ACC112 (cell line): Measurements from ENCODE around the gene TTC24.
"Not testable (repeated sequence)": the region's sequence is repeated elsewhere in the genome, so short reads cannot be mapped to it uniquely, and the experiment has no call there.

Experiments
- H2AFZ ChIP-seq: fragments of 200-600 bp; sonication (generic); one replicate; pipeline ENCODE4 v1.6.0; 2017; ENCODE audit warnings: antibody characterized with exemption, low read length; ENCODE audit not compliant: unreplicated experiment
- H3K27ac ChIP-seq: fragments of 200-600 bp; sonication (generic); 2 replicates; pipeline ENCODE4 v1.5.1; 2014; ENCODE audit warnings: low read depth, mild to moderate bottlenecking, antibody characterized with exemption, low read length, moderate library complexity
- H3K27me3 ChIP-seq: fragments of 200-600 bp; sonication (generic); 2 replicates; pipeline ENCODE4 v1.6.1; 2014; ENCODE audit warnings: mild to moderate bottlenecking, antibody characterized with exemption, low read length, moderate library complexity, mixed read lengths; ENCODE audit not compliant: insufficient read depth
- H3K36me3 ChIP-seq: fragments of 200-600 bp; sonication (generic); 2 replicates; pipeline ENCODE4 v1.6.1; 2016; ENCODE audit warnings: mild to moderate bottlenecking, antibody characterized with exemption, low read length, moderate library complexity, mixed read lengths; ENCODE audit not compliant: insufficient read depth
- H3K4me1 ChIP-seq: fragments of 200-600 bp; sonication (generic); one replicate; pipeline ENCODE4 v1.6.1; 2016; ENCODE audit warnings: low read length, mixed read lengths; ENCODE audit not compliant: insufficient read depth, unreplicated experiment, control insufficient read depth
- H3K4me3 ChIP-seq: fragments of 200-600 bp; sonication (generic); 2 replicates; pipeline ENCODE4 v1.5.1; 2014; ENCODE audit warnings: mild to moderate bottlenecking, low read depth, low read length
- H3K79me2 ChIP-seq: fragments of 200-600 bp; sonication (generic); one replicate; pipeline ENCODE4 v1.6.0; 2016; ENCODE audit warnings: low read length; ENCODE audit not compliant: control insufficient read depth, unreplicated experiment, insufficient read depth

The TTC24 gene

DNA sequence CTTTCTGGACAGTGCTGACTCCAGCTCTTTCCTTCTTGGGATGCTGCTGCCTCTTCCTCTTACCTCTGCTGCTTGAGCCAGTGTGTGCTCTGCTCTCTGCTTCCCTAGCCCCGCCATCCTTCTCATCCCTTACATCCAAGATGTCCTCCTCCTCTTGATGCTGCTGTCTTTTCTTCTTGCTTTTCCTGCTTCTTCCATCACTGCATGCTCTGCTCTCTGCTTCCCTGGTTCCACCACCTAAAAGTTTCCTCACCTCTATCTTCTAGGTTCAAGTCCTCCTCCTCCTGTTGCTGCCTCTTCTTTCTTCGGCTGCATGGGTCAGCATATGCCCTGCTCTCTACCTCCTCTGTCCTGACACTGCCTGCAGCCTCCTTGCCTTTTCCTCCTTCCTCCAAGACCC is 15.5 kb downstream of the TTC24 start:
- Histone ChIP-seq H3K4me3 (no peak overlapping the region), H2AFZ (no peak overlapping the region), H3K79me2 (peaks cover 5% of the 10 kb centered on the region), H3K4me1 (peaks cover 6% of the 10 kb centered on the region), H3K27ac (no peak overlapping the region), H3K36me3 (no peaks in the 10 kb centered on the region), H3K27me3 (no peaks in the 10 kb centered on the region)

GRCh38 chr1:156596426-156596825 is 16.9 kb downstream of the TTC24 start:
- Histone ChIP-seq H3K36me3 (no peaks in the 10 kb centered on the region), H3K79me2 (peaks cover 10% of the 10 kb centered on the region), H3K27me3 (no peaks in the 10 kb centered on the region), H3K4me3 (no peak overlapping the region), H3K4me1 (no peaks in the 10 kb centered on the region), H3K27ac (no peak overlapping the region), H2AFZ (no peak overlapping the region)

DNA sequence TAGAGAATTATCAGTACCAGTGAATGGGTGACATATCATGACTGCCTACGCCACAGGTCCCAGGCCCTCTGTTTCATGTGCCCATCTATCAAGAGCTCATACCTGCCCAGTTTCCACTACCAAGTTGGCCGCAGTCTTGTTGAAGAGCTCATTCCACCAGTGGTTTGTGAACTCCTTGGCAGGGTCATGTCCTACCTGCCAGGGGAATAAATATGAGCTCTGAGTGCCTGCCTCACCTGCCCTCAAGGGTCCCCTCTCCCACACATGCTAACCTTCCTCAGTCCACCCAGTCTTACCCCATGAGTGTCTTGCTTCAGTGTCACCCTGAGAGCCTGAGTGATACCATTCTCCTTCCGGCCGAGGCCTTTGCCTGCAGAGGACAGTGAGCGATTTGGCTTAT is 18.6 kb downstream of the TTC24 start:
- peaks cover 5% of the 10 kb centered on the region for H3K4me1 ChIP-seq

GRCh38 chr1:156598731-156599432 is 19.4 kb downstream of the TTC24 start:
- H3K27me3 ChIP-seq = no peaks in the 10 kb centered on the region
- no peaks in the 10 kb centered on the region for H3K36me3 ChIP-seq
- H3K79me2 ChIP-seq = peaks cover 18% of the 10 kb centered on the region
- no peak overlapping the region for H3K27ac ChIP-seq
- peaks cover 5% of the 10 kb centered on the region for H3K4me1 ChIP-seq
- no peak overlapping the region for H2AFZ ChIP-seq
- H3K4me3 ChIP-seq = no peak overlapping the region

More for the DNA sequence above, 18.6 kb downstream of the TTC24 start:
- H3K27ac ChIP-seq = no peak overlapping the region
- peaks cover 18% of the 10 kb centered on the region for H3K79me2 ChIP-seq
- no peak overlapping the region for H2AFZ ChIP-seq
- no peaks in the 10 kb centered on the region for H3K36me3 ChIP-seq
- no peaks in the 10 kb centered on the region for H3K27me3 ChIP-seq
- no peak overlapping the region for H3K4me3 ChIP-seq

DNA sequence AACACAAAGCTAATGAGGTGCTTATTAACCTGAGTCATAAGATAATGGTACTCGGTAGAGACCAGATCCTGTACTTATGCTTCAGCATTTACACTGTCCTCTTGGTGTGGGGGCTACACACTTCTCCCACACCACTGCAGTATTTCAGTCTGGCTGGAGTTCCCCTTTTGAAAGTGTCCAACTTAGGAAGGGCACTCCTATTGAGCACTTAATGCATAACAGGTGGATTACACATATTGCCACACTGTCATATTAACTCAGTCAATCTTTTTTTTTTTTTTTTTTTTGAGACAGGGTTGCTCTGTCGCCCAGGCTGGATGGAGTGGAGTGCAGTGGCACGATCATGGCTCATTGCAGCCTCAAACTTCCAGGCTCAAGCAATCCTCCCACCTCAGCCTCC is 20.3 kb downstream of the TTC24 start:
- Histone ChIP-seq H2AFZ (no peak overlapping the region), H3K4me3 (peak overlapping the region; percentile 83; the same call in 1 of the 2 replicates), H3K4me1 (peaks cover 5% of the 10 kb centered on the region), H3K27me3 (no peaks in the 10 kb centered on the region), H3K27ac (no peak overlapping the region), H3K79me2 (peaks cover 18% of the 10 kb centered on the region), H3K36me3 (no peaks in the 10 kb centered on the region)

DNA sequence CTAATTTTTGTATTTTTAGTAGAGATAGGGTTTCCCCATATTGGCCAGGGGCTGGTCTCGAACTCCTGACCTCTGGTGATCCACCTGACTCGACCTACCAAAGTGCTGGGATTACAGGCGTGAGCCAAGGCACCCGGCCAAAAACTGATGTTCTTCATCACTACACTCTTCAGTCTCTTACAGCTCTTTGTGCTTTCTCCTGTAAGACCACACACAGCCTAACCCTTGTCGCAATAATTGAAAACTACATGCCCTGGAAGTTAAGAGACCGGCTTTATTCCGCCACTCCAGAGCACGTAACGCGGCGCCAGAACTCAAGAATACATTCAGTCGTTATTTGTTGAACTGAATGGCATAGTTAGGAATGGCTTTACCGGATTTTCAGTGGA is 21.2 kb downstream of the TTC24 start:
- H3K27ac ChIP-seq = peak overlapping the region; percentile 79
- H3K79me2 ChIP-seq = peaks cover 18% of the 10 kb centered on the region

DNA sequence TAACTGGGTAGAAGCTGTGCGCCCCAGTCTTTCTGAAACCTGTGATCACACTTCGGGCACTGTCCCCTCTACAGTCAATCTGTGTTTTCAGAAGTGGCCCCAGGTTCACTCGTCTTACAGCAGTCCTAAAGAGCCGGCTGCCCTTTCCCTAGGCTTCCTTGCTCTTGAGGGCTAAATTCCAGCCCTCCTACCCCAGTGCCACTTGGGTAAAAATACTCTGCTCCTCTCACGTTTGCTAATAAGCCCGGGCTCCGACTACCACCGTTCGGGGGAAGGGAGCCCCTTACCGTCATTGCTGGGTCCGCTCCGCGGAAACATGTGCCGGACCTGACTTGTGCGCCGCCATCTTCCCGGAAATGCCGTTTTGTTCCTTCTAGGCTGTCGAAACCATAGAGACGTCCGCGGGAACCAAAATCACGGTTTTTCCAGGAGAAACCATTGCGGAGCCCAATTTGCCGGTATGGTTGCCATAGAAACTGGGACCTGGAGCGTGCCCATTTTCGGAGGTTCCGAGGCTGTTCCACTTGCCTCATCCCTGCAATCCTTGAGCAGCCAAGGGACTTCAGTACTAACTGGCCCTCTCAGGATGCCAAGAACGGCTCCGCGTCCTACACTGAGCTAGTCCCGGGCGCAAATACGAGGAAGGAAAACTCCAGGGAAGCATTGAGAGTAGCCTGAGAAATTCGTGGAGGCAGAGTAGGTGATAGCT is 21.8 kb downstream of the TTC24 start, which contains the start of gene GPATCH4:
GPATCH4 (minus strand) TSS at position 358 of the 709 bp plus-strand sequence.
- H3K4me3 ChIP-seq = peak within 1 kb of the TSS; percentile 83
- peak within 1 kb of the TSS; percentile 79 for H3K27ac ChIP-seq
- peak within 1 kb of the TSS; percentile 96 for H2AFZ ChIP-seq
- H3K4me1 ChIP-seq = peaks cover 5% of the 10 kb centered on the region
- H3K36me3 ChIP-seq = no peaks in the 10 kb centered on the region
- peaks cover 18% of the 10 kb centered on the region for H3K79me2 ChIP-seq
- no peaks in the 10 kb centered on the region for H3K27me3 ChIP-seq

More for the DNA sequence above, 21.2 kb downstream of the TTC24 start:
- peak overlapping the region; percentile 74 for H2AFZ ChIP-seq
- no peaks in the 10 kb centered on the region for H3K27me3 ChIP-seq
- H3K36me3 ChIP-seq = no peaks in the 10 kb centered on the region
- H3K4me1 ChIP-seq = peaks cover 5% of the 10 kb centered on the region
- peak overlapping the region; percentile 83 for H3K4me3 ChIP-seq

DNA sequence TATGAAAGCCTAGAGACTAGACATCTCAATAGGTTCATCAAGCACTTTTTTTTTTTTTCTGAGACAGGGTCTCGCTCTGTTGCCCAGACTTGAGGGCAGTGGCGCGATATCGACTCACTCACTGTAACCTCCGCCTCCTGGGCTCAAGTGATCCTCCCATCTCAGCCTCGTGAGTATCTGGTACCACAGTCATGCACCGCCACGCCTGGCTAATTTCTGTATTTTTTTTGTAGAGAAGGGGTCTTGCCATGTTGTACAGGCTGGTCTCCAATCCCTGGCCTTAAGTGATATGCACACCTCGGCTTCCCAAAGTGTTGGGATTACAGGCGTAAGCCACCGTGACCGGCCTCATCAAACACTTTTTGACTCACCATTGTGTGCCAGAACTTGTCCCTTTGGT is 22.4 kb downstream of the TTC24 start:
- Histone ChIP-seq H3K79me2 (peaks cover 18% of the 10 kb centered on the region), H3K27ac (peak overlapping the region; percentile 79), H2AFZ (peak overlapping the region; percentile 96), H3K4me1 (peaks cover 5% of the 10 kb centered on the region), H3K4me3 (peak overlapping the region; percentile 83), H3K36me3 (no peaks in the 10 kb centered on the region), H3K27me3 (no peaks in the 10 kb centered on the region)

- Histone ChIP-seq H3K27me3 (no peaks in the 10 kb centered on the region), H3K4me1 (peaks cover 5% of the 10 kb centered on the region), H3K36me3 (no peaks in the 10 kb centered on the region), H3K4me3 (no peak overlapping the region), H3K79me2 (peaks cover 18% of the 10 kb centered on the region), H2AFZ (peak overlapping the region; percentile 66), H3K27ac (no peak overlapping the region)
Measured at GRCh38 chr1:156602557-156602993, 23.1 kb downstream of the TTC24 start.

GRCh38 chr1:156607344-156607743 is 27.8 kb downstream of the TTC24 start:
- H3K36me3 ChIP-seq, H3K4me1 ChIP-seq, H3K27ac ChIP-seq, H3K27me3 ChIP-seq, H3K79me2 ChIP-seq, H2AFZ ChIP-seq, H3K4me3 ChIP-seq: not testable (repeated sequence)
